SJSA1 (cell line): ENCODE results near the gene RERE. TPM values are rescaled to one million over a fixed set of nuclear protein-coding genes. Genes with fewer than 3 reads are reported as not detected.

ENCODE experiments used
- DNase-seq, 2 experiments: peaks; one replicate each; pipeline ENCODE4 v3.0.0-alpha.2; 2015 to 2020; ENCODE audit warnings: low spot score in 2 of 2, low read depth in 1 of 2
- H3K27ac ChIP-seq: fragments of 250-450 bp; sonication (Bioruptor Pico); 2 replicates; pipeline ENCODE4 v1.5.1; 2020; ENCODE audit warnings: mild to moderate bottlenecking, moderate library complexity
- H3K27me3 ChIP-seq: fragments of 250-450 bp; sonication (Bioruptor Pico); replicated peaks from 2 replicates; pipeline ENCODE4 v1.5.1; 2020; ENCODE audit warnings: mild to moderate bottlenecking, moderate library complexity
- H3K36me3 ChIP-seq: fragments of 250-450 bp; sonication (Bioruptor Pico); 2 replicates; pipeline ENCODE4 v1.5.1; 2020; ENCODE audit warnings: mild to moderate bottlenecking
- H3K4me1 ChIP-seq: fragments of 250-450 bp; sonication (Bioruptor Pico); replicated peaks from 2 replicates; pipeline ENCODE4 v1.6.1; 2021; ENCODE audit warnings: mild to moderate bottlenecking
- H3K4me3 ChIP-seq: fragments of 250-450 bp; sonication (Bioruptor Pico); 2 replicates; pipeline ENCODE4 v1.5.1; 2020; ENCODE audit warnings: mild to moderate bottlenecking
- H3K9me3 ChIP-seq: fragments of 250-450 bp; sonication (Bioruptor Pico); replicated peaks from 2 replicates; pipeline ENCODE4 v1.5.1; 2020; ENCODE audit warnings: mild to moderate bottlenecking
- total RNA-seq: library from RNA; depleted of rRNA; stranded (reverse); fragments of >200 nt; shearing (Covaris generic); gene quantifications from 2 replicates; pipeline ENCODE4 v1.2.3, GENCODE V29; 2014

The RERE gene
- total RNA-seq, 1 experiment from 2014 or later = 15.7 TPM

GRCh38 chr1:8578132-8578877 is 239.1 kb downstream of the RERE start:
- no peak overlapping the region for H3K27ac ChIP-seq
- no peak for DNase-seq
- no peaks in the 10 kb centered on the region for H3K36me3 ChIP-seq
- H3K9me3 ChIP-seq = no peaks in the 10 kb centered on the region
- peaks cover 4% of the 10 kb centered on the region; the same call in 1 of the 2 replicates for H3K4me1 ChIP-seq
- 0 out of 2 replicates have a peak, but pooled peaks cover 3% of the 10 kb centered on the region for H3K27me3 ChIP-seq
- H3K4me3 ChIP-seq = no peak overlapping the region

- Histone ChIP-seq H3K27ac (no peak overlapping the region), H3K4me1 (no peaks in the 10 kb centered on the region), H3K9me3 (no peaks in the 10 kb centered on the region), H3K27me3 (no peaks in the 10 kb centered on the region), H3K4me3 (no peak overlapping the region), H3K36me3 (no peaks in the 10 kb centered on the region)
- DNase-seq = no peak
Measured at GRCh38 chr1:8574985-8575384, 242.5 kb downstream of the RERE start.

GRCh38 chr1:8572106-8572505 is 245.3 kb downstream of the RERE start:
- no peak for DNase-seq
- Histone ChIP-seq H3K4me1 (peaks cover 5% of the 10 kb centered on the region; the same call in 1 of the 2 replicates), H3K9me3 (no peaks in the 10 kb centered on the region), H3K4me3 (no peak overlapping the region), H3K36me3 (no peaks in the 10 kb centered on the region), H3K27ac (no peak overlapping the region), H3K27me3 (no peaks in the 10 kb centered on the region)

GRCh38 chr1:8571200-8571984 is 246.0 kb downstream of the RERE start:
- no peak overlapping the region for H3K27ac ChIP-seq
- no peaks in the 10 kb centered on the region for H3K27me3 ChIP-seq
- H3K4me1 ChIP-seq = peaks cover 9% of the 10 kb centered on the region; the same call in 1 of the 2 replicates
- H3K36me3 ChIP-seq = no peaks in the 10 kb centered on the region
- H3K4me3 ChIP-seq = no peak overlapping the region
- no peak for DNase-seq
- no peaks in the 10 kb centered on the region for H3K9me3 ChIP-seq

- Histone ChIP-seq H3K36me3 (no peaks in the 10 kb centered on the region), H3K4me1 (peaks cover 9% of the 10 kb centered on the region; the same call in 1 of the 2 replicates), H3K27ac (no peak overlapping the region), H3K27me3 (no peaks in the 10 kb centered on the region), H3K4me3 (no peak overlapping the region), H3K9me3 (no peaks in the 10 kb centered on the region)
- DNase-seq = no peak
Measured at GRCh38 chr1:8570465-8570864, 247.0 kb downstream of the RERE start.

- Histone ChIP-seq H3K4me1 (peaks cover 9% of the 10 kb centered on the region; the same call in 1 of the 2 replicates), H3K4me3 (no peak overlapping the region), H3K36me3 (no peaks in the 10 kb centered on the region), H3K9me3 (no peaks in the 10 kb centered on the region), H3K27me3 (no peaks in the 10 kb centered on the region), H3K27ac (no peak overlapping the region)
- no peak for DNase-seq
Measured at GRCh38 chr1:8569242-8569641, 248.2 kb downstream of the RERE start.

- Histone ChIP-seq H3K4me1 (peaks cover 11% of the 10 kb centered on the region), H3K9me3 (no peaks in the 10 kb centered on the region), H3K4me3 (no peak overlapping the region), H3K27ac (no peak overlapping the region), H3K27me3 (no peaks in the 10 kb centered on the region), H3K36me3 (no peaks in the 10 kb centered on the region)
- no peak for DNase-seq
Measured at GRCh38 chr1:8568837-8569236, 248.6 kb downstream of the RERE start.

GRCh38 chr1:8567146-8567545 is 250.3 kb downstream of the RERE start:
- Histone ChIP-seq H3K4me1 (peaks cover 17% of the 10 kb centered on the region), H3K27ac (no peak overlapping the region), H3K27me3 (no peaks in the 10 kb centered on the region), H3K9me3 (no peaks in the 10 kb centered on the region), H3K36me3 (no peaks in the 10 kb centered on the region), H3K4me3 (no peak overlapping the region)
- peak in 1 of 2 experiments; percentile 31 for DNase-seq

GRCh38 chr1:8565802-8566201 is 251.6 kb downstream of the RERE start:
- H3K27ac ChIP-seq = no peak overlapping the region
- H3K27me3 ChIP-seq = no peaks in the 10 kb centered on the region
- no peaks in the 10 kb centered on the region for H3K9me3 ChIP-seq
- H3K36me3 ChIP-seq = no peaks in the 10 kb centered on the region
- DNase-seq = no peak
- no peak overlapping the region for H3K4me3 ChIP-seq
- peaks cover 17% of the 10 kb centered on the region for H3K4me1 ChIP-seq

GRCh38 chr1:8563944-8564537 is 253.4 kb downstream of the RERE start:
- H3K27me3 ChIP-seq = no peaks in the 10 kb centered on the region
- no peaks in the 10 kb centered on the region for H3K9me3 ChIP-seq
- no peaks in the 10 kb centered on the region for H3K36me3 ChIP-seq
- H3K4me3 ChIP-seq = no peak overlapping the region
- DNase-seq = no peak
- H3K27ac ChIP-seq = no peak overlapping the region
- peaks cover 17% of the 10 kb centered on the region for H3K4me1 ChIP-seq

- no peak overlapping the region for H3K27ac ChIP-seq
- peaks cover 17% of the 10 kb centered on the region for H3K4me1 ChIP-seq
- H3K4me3 ChIP-seq = no peak overlapping the region
- no peaks in the 10 kb centered on the region for H3K27me3 ChIP-seq
- H3K36me3 ChIP-seq = no peaks in the 10 kb centered on the region
- H3K9me3 ChIP-seq = no peaks in the 10 kb centered on the region
- no peak for DNase-seq
Measured at GRCh38 chr1:8562881-8563865, 254.3 kb downstream of the RERE start.

- Histone ChIP-seq H3K27ac (no peak overlapping the region), H3K27me3 (no peaks in the 10 kb centered on the region), H3K4me1 (peaks cover 13% of the 10 kb centered on the region), H3K4me3 (no peak overlapping the region), H3K36me3 (no peaks in the 10 kb centered on the region), H3K9me3 (no peaks in the 10 kb centered on the region)
- no peak for DNase-seq
Measured at GRCh38 chr1:8562222-8562621, 255.2 kb downstream of the RERE start.
